GM18873 (cell line): ENCODE data around the gene KIFAP3.
"Not testable (repeated sequence)": the region's sequence is repeated elsewhere in the genome, so short reads cannot be mapped to it uniquely, and the experiment has no call there.

Experiments used
- ATAC-seq: cut with Tn5 transposase; IDR thresholded peaks from one replicate; pipeline ENCODE4 v1.9.1; 2021; ENCODE audit warnings: mild to moderate bottlenecking, moderate library complexity, moderate number of reproducible peaks; ENCODE audit not compliant: unreplicated experiment, low FRiP score

Gene KIFAP3

GRCh38 chr1:170064821-170065220, 9.7 kb downstream of the KIFAP3 start:
- no peak for ATAC-seq

- ATAC-seq: no peak
Observed at GRCh38 chr1:170063109-170063826, 11.2 kb downstream of the KIFAP3 start.

- ATAC-seq: not testable (repeated sequence)
Observed at GRCh38 chr1:170061676-170062075, 12.8 kb downstream of the KIFAP3 start.

GRCh38 chr1:170060015-170060520, 14.4 kb downstream of the KIFAP3 start:
- not testable (repeated sequence) for ATAC-seq

- ATAC-seq: no peak
Observed at GRCh38 chr1:170049176-170049800, 25.2 kb downstream of the KIFAP3 start.

- no peak for ATAC-seq
Observed at GRCh38 chr1:170048515-170048914, 26.0 kb downstream of the KIFAP3 start.

- ATAC-seq: no peak
Observed at GRCh38 chr1:170044187-170044586, 30.3 kb downstream of the KIFAP3 start.

GRCh38 chr1:170041423-170042192, 32.9 kb downstream of the KIFAP3 start:
- no peak for ATAC-seq

- no peak for ATAC-seq
Observed at GRCh38 chr1:170032531-170033280, 41.8 kb downstream of the KIFAP3 start.

GRCh38 chr1:170030212-170030611, 44.3 kb downstream of the KIFAP3 start:
- ATAC-seq: no peak

GRCh38 chr1:170027760-170028159, 46.7 kb downstream of the KIFAP3 start:
- no peak for ATAC-seq

- no peak for ATAC-seq
Observed at GRCh38 chr1:170020859-170021258, 53.6 kb downstream of the KIFAP3 start.

GRCh38 chr1:170017478-170017877, 57.0 kb downstream of the KIFAP3 start:
- ATAC-seq: no peak

GRCh38 chr1:170012920-170013319, 61.6 kb downstream of the KIFAP3 start:
- ATAC-seq: no peak

GRCh38 chr1:170010443-170010842, 64.1 kb downstream of the KIFAP3 start:
- ATAC-seq: no peak

- ATAC-seq: no peak
Observed at GRCh38 chr1:170009551-170009950, 64.9 kb downstream of the KIFAP3 start.

GRCh38 chr1:170008745-170009144, 65.8 kb downstream of the KIFAP3 start:
- not testable (repeated sequence) for ATAC-seq

- not testable (repeated sequence) for ATAC-seq
Observed at GRCh38 chr1:170003270-170003835, 71.1 kb downstream of the KIFAP3 start.

GRCh38 chr1:170001266-170001665, 73.2 kb downstream of the KIFAP3 start:
- ATAC-seq: no peak

GRCh38 chr1:169999761-170000160, 74.7 kb downstream of the KIFAP3 start:
- ATAC-seq: no peak
